Measurements from ENCODE around the gene SREBF2.
A peak's percentile ranks its signal among the peaks of the same experiment; 100 is the strongest.
"Not testable (repeated sequence)": the region's sequence is repeated elsewhere in the genome, so short reads cannot be mapped to it uniquely, and the experiment has no call there.

The SREBF2 gene

DNA sequence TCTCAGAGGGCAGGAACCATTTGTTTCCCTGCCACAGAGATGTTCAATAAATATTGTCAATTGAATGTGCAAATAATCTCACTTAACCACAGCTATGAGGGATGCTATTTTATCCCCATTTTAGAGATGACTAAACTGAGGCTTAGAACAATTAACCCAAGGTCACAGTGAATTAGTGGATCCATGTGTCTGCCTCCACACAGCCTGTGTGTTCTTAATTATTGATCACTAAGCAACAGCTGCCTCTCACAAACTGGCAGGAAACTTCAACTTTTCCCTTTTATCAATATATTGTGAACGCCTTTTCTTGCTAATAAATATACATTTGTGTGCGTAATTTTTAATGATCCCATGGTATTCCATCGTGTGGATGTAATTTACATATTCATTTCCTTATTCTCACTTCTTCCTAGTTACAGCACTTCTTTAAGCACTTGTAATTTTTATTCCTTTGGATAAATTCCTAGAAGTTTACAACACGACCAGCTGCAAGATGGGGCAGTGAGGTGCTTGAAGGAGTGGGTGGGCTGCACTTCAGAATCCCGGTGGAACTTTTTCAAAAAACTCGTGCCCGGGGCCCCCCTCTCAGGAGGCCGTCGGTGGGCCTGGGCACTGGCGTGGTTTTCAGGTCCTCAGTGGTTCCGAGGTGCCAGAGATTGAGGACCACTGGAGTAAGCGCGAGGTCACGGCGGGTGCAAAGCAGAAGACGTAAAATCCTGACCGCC is 915 bp upstream of the SREBF2 start:
- H3K9ac ChIP-seq (ENCODE audit: low read depth, low read length, poor library complexity, severe bottlenecking): peak overlapping the region; percentile 93
- peaks cover 55% of the 10 kb centered on the region for H3K79me2 ChIP-seq (ENCODE audit: insufficient read depth, low read length)
- no peaks in the 10 kb centered on the region for H3K27me3 ChIP-seq (ENCODE audit: insufficient read depth, low read length, poor library complexity, severe bottlenecking)
- no peaks in the 10 kb centered on the region for H3K9me3 ChIP-seq (ENCODE audit: insufficient read depth, low read depth, low read length)
- peak overlapping the region; percentile 78 for H3K4me2 ChIP-seq (ENCODE audit: low read depth, low read length, poor library complexity, severe bottlenecking)
- no peak for TF ChIP-seq EZH2phosphoT487 (IDR thresholded peaks at IDR 0.05; ENCODE audit: borderline replicate concordance)
- TF ChIP-seq, protein P1, sequence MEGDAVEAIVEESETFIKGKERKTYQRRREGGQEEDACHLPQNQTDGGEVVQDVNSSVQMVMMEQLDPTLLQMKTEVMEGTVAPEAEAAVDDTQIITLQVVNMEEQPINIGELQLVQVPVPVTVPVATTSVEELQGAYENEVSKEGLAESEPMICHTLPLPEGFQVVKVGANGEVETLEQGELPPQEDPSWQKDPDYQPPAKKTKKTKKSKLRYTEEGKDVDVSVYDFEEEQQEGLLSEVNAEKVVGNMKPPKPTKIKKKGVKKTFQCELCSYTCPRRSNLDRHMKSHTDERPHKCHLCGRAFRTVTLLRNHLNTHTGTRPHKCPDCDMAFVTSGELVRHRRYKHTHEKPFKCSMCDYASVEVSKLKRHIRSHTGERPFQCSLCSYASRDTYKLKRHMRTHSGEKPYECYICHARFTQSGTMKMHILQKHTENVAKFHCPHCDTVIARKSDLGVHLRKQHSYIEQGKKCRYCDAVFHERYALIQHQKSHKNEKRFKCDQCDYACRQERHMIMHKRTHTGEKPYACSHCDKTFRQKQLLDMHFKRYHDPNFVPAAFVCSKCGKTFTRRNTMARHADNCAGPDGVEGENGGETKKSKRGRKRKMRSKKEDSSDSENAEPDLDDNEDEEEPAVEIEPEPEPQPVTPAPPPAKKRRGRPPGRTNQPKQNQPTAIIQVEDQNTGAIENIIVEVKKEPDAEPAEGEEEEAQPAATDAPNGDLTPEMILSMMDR (conservative IDR thresholded peaks at IDR 0.05; ENCODE audit: low read length): no peak
- no peak overlapping the region for H2AFZ ChIP-seq (ENCODE audit: low read length)
- peaks cover 11% of the 10 kb centered on the region; the same call in 1 of the 2 replicates for H3K36me3 ChIP-seq (ENCODE audit: insufficient read depth, low read length)
- H3K4me1 ChIP-seq (ENCODE audit: insufficient read depth, low read length, poor library complexity, severe bottlenecking): peaks cover 55% of the 10 kb centered on the region
- peaks cover 30% of the 10 kb centered on the region for H4K20me1 ChIP-seq (ENCODE audit: insufficient read depth, low read length, poor library complexity, severe bottlenecking)
- H3F3A ChIP-seq (ENCODE audit: low read depth): no peaks in the 10 kb centered on the region
- no peaks in the 10 kb centered on the region for H3K9me2 ChIP-seq (replicated peaks; ENCODE audit: low read depth, low read length)
- H3K4me3 ChIP-seq (ENCODE audit: low read length, poor library complexity, severe bottlenecking): peak overlapping the region; percentile 76

DNA sequence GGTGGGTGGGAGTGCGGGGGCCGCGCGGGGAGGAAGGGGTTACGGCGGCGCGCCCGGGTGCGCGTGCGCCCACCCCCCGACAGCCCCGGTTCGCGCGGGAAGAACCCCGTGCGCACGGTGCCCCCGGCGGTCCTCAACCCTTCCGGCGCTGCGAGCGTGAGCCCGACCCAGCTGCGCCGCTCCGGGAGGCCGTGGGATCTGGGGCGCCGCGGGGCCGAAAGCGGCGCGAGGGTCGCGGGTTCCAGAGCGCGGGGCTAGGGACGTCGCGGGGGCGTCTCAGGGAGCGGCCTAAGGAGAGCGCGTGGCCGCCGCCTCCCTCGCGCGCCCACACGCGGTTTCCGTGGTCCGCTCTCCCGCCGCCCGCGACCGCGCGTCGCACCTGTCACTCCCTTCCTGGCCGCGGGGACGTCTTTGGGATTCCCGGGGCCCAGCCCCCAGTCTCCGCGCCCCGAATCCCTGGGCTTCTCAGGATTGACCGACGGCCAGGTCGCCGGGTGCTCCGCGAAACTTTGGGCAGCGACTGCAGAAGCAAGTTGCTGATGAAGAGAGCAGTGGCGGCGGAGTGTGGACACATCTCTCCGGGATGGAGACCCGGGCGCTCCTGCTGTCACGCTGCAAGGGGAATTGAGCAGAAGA is 582 bp downstream of the SREBF2 start:
- H3K9me3 ChIP-seq (ENCODE audit: insufficient read depth, low read depth, low read length): no peaks in the 10 kb centered on the region
- H3K4me2 ChIP-seq (ENCODE audit: low read depth, low read length, poor library complexity, severe bottlenecking): peak overlapping the region; percentile 97
- H3K36me3 ChIP-seq (ENCODE audit: insufficient read depth, low read length): peaks cover 13% of the 10 kb centered on the region; the same call in 1 of the 2 replicates
- H3K4me3 ChIP-seq (ENCODE audit: low read length, poor library complexity, severe bottlenecking): peak overlapping the region; percentile 87
- H3K9ac ChIP-seq (ENCODE audit: low read depth, low read length, poor library complexity, severe bottlenecking): peak overlapping the region; percentile 95
- H3K27me3 ChIP-seq (ENCODE audit: insufficient read depth, low read length, poor library complexity, severe bottlenecking): no peaks in the 10 kb centered on the region
- no peaks in the 10 kb centered on the region for H3K9me2 ChIP-seq (replicated peaks; ENCODE audit: low read depth, low read length)
- H2AFZ ChIP-seq (ENCODE audit: low read length): no peak overlapping the region; the same call in 1 of the 2 replicates
- H3K4me1 ChIP-seq (ENCODE audit: insufficient read depth, low read length, poor library complexity, severe bottlenecking): peaks cover 57% of the 10 kb centered on the region
- H3K79me2 ChIP-seq (ENCODE audit: insufficient read depth, low read length): peaks cover 69% of the 10 kb centered on the region
- H3F3A ChIP-seq (ENCODE audit: low read depth): no peaks in the 10 kb centered on the region
- peaks cover 41% of the 10 kb centered on the region for H4K20me1 ChIP-seq (ENCODE audit: insufficient read depth, low read length, poor library complexity, severe bottlenecking)
- TF ChIP-seq, protein P1 (conservative IDR thresholded peaks at IDR 0.05; ENCODE audit: low read length): no peak

DNA sequence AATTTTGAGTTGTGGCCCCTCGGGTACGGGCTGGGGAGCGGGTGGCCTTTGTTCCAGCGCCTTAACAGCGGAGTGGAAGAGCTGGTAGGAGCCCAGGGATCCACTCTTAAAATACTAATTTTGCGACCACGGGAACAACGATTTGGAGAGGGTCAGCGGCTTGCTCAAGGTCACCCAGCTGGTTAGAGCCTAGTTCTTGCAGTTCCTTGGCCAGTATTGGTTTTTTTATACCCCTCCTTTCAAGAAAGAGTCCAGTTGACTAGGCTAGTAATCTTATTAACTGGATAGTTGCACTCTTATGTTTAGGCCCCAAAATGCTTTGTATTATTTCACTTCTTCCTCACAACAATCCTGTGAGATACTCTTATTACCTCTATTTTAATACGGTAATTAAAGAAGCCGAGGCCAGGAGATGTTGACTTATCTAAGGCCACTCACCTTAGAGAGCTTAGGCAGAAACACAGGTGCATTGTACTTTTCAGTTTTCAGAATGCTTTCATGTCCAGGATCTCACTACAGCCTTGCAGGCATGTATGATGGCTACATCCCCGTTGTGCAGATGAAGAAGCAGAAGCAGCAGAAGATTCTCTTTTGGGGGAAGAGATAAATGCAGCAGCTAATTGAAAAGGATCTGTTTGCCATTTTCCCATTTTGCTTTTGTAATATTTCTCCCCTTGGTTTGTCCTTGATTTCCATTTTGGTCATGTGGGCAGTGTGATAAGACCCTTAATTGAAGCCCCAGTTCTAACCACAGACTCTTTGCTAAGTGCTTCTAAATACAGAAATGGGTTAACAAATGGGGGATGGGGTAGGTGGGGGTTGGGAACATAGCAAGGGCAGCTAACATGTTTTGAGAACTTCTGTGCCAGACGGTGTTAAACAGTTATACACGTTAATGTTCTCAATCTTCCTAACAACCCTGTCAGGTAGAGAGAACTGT is 1.4 kb downstream of the SREBF2 start:
- Histone ChIP-seq H3K36me3 (ENCODE audit: insufficient read depth, low read length) (peaks cover 13% of the 10 kb centered on the region; the same call in 1 of the 2 replicates), H3K27me3 (ENCODE audit: insufficient read depth, low read length, poor library complexity, severe bottlenecking) (no peaks in the 10 kb centered on the region), H3K9ac (ENCODE audit: low read depth, low read length, poor library complexity, severe bottlenecking) (peak overlapping the region; percentile 95), H3K4me1 (ENCODE audit: insufficient read depth, low read length, poor library complexity, severe bottlenecking) (peaks cover 60% of the 10 kb centered on the region), H3K79me2 (ENCODE audit: insufficient read depth, low read length) (peaks cover 77% of the 10 kb centered on the region), H3K9me3 (ENCODE audit: insufficient read depth, low read depth, low read length) (no peaks in the 10 kb centered on the region), H4K20me1 (ENCODE audit: insufficient read depth, low read length, poor library complexity, severe bottlenecking) (peaks cover 49% of the 10 kb centered on the region), H3K4me2 (ENCODE audit: low read depth, low read length, poor library complexity, severe bottlenecking) (peak overlapping the region; percentile 97), H3F3A (ENCODE audit: low read depth) (no peaks in the 10 kb centered on the region), H2AFZ (ENCODE audit: low read length) (no peak overlapping the region), H3K4me3 (ENCODE audit: low read length, poor library complexity, severe bottlenecking) (peak overlapping the region; percentile 87), H3K9me2 (replicated peaks; ENCODE audit: low read depth, low read length) (no peaks in the 10 kb centered on the region)
- TF ChIP-seq, protein P1 (conservative IDR thresholded peaks at IDR 0.05; ENCODE audit: low read length): no peak
- no peak for TF ChIP-seq EZH2phosphoT487 (IDR thresholded peaks at IDR 0.05; ENCODE audit: borderline replicate concordance)

DNA sequence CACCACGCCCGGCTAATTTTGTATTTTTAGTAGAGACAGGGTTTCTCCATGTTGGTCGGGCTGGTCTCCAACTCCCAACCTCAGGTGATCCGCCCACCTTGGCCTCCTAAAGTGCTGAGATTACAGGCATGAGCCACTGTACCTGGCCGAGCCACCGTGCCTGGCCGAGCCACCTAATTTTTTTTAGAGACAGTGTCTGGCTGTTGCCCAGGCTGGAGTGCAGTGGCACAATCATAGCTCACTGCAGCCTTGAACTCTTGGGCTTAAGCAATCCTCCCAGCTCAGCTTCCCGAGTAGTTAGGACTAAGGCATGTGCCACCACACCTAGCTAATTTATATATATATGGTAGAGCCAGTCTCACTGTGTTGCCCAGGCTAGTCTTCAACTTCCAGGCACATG is 2.6 kb downstream of the SREBF2 start:
- peaks cover 89% of the 10 kb centered on the region for H3K79me2 ChIP-seq (ENCODE audit: insufficient read depth, low read length)
- not testable (repeated sequence) for H3K9me2 ChIP-seq (replicated peaks; ENCODE audit: low read depth, low read length); H2AFZ ChIP-seq (ENCODE audit: low read length); H3F3A ChIP-seq (ENCODE audit: low read depth); H3K27me3 ChIP-seq (ENCODE audit: insufficient read depth, low read length, poor library complexity, severe bottlenecking); H3K9me3 ChIP-seq (ENCODE audit: insufficient read depth, low read depth, low read length)
- peak overlapping the region; percentile 65 for H3K4me3 ChIP-seq (ENCODE audit: low read length, poor library complexity, severe bottlenecking)
- H3K4me1 ChIP-seq (ENCODE audit: insufficient read depth, low read length, poor library complexity, severe bottlenecking): peaks cover 63% of the 10 kb centered on the region
- H4K20me1 ChIP-seq (ENCODE audit: insufficient read depth, low read length, poor library complexity, severe bottlenecking): peaks cover 61% of the 10 kb centered on the region
- peak overlapping the region; percentile 52 for H3K9ac ChIP-seq (ENCODE audit: low read depth, low read length, poor library complexity, severe bottlenecking)
- peaks cover 13% of the 10 kb centered on the region; the same call in 1 of the 2 replicates for H3K36me3 ChIP-seq (ENCODE audit: insufficient read depth, low read length)
- peak overlapping the region; percentile 97 for H3K4me2 ChIP-seq (ENCODE audit: low read depth, low read length, poor library complexity, severe bottlenecking)

Data from Loucy (cell line).